ENCODE results near the gene TUBB2A. TPM values are rescaled to one million over a fixed set of nuclear protein-coding genes. Genes with fewer than 3 reads are reported as not detected.
"Not testable (repeated sequence)": the region's sequence is repeated elsewhere in the genome, so short reads cannot be mapped to it uniquely, and the experiment has no call there.

Gene TUBB2A
- total RNA-seq, 1 experiment from 2014 or later = 33.3 TPM

DNA sequence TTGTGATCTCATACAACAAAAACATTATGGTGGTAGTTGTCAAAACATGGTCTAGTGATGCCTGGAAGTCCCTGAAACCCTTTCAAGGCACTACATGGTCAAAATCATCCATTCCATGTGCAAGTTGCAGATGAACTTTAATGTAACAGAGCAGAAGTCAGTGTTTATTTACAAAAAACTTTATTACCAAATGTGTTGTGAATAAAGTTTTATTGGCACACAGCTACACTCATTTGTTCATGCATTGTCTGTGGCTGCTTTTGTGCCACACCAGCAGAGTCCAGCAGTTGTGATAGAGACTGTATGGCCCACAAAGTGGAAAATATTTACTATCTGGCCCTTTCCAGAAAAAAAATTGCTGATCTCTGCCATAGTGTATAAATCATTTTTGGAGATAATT, 43.3 kb upstream of the TUBB2A start:
- intact Hi-C loops (cut with micrococcal nuclease; ENCODE audit: unreplicated experiment) = no loop called here
- no peaks in the 10 kb centered on the region for H3K27me3 ChIP-seq (ENCODE audit: control insufficient read depth, insufficient read depth, low read length)
- ATAC-seq (no peak), DNase-seq (ENCODE audit: low read depth, low spot score) (no peak)
- in situ Hi-C loops (cut with HindIII; ENCODE audit: low pct_unique_long_range_greater_than_20kb, low sequenced_read_pairs) = no loop called here
- H3K4me1 ChIP-seq (ENCODE audit: control insufficient read depth, insufficient read depth, low read length) = no peaks in the 10 kb centered on the region
- H3K27ac ChIP-seq (ENCODE audit: low read length) = no peak overlapping the region
- no peak overlapping the region for H3K4me3 ChIP-seq (ENCODE audit: low read depth in 2 of 2, low read length in 2 of 2)
- H3K36me3 ChIP-seq (ENCODE audit: control insufficient read depth, insufficient read depth, low read length) = no peaks in the 10 kb centered on the region
- ChIA-PET CTCF (interaction anchor here (0.6 kb wide), 1 partner anchor 201 kb away, joined by 9 read pairs; no protein-coding TSS in a partner anchor), POLR2A (no interaction called here)
- no peak for TF ChIP-seq SIN3A (IDR thresholded peaks at IDR 0.05; ENCODE audit: borderline replicate concordance, insufficient read depth, low read depth, low read length)
- TF ChIP-seq, protein P1, sequence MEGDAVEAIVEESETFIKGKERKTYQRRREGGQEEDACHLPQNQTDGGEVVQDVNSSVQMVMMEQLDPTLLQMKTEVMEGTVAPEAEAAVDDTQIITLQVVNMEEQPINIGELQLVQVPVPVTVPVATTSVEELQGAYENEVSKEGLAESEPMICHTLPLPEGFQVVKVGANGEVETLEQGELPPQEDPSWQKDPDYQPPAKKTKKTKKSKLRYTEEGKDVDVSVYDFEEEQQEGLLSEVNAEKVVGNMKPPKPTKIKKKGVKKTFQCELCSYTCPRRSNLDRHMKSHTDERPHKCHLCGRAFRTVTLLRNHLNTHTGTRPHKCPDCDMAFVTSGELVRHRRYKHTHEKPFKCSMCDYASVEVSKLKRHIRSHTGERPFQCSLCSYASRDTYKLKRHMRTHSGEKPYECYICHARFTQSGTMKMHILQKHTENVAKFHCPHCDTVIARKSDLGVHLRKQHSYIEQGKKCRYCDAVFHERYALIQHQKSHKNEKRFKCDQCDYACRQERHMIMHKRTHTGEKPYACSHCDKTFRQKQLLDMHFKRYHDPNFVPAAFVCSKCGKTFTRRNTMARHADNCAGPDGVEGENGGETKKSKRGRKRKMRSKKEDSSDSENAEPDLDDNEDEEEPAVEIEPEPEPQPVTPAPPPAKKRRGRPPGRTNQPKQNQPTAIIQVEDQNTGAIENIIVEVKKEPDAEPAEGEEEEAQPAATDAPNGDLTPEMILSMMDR (IDR thresholded peaks at IDR 0.05) = no peak
- TF ChIP-seq, protein P2, sequence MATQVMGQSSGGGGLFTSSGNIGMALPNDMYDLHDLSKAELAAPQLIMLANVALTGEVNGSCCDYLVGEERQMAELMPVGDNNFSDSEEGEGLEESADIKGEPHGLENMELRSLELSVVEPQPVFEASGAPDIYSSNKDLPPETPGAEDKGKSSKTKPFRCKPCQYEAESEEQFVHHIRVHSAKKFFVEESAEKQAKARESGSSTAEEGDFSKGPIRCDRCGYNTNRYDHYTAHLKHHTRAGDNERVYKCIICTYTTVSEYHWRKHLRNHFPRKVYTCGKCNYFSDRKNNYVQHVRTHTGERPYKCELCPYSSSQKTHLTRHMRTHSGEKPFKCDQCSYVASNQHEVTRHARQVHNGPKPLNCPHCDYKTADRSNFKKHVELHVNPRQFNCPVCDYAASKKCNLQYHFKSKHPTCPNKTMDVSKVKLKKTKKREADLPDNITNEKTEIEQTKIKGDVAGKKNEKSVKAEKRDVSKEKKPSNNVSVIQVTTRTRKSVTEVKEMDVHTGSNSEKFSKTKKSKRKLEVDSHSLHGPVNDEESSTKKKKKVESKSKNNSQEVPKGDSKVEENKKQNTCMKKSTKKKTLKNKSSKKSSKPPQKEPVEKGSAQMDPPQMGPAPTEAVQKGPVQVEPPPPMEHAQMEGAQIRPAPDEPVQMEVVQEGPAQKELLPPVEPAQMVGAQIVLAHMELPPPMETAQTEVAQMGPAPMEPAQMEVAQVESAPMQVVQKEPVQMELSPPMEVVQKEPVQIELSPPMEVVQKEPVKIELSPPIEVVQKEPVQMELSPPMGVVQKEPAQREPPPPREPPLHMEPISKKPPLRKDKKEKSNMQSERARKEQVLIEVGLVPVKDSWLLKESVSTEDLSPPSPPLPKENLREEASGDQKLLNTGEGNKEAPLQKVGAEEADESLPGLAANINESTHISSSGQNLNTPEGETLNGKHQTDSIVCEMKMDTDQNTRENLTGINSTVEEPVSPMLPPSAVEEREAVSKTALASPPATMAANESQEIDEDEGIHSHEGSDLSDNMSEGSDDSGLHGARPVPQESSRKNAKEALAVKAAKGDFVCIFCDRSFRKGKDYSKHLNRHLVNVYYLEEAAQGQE (IDR thresholded peaks at IDR 0.05; ENCODE audit: insufficient read depth in 1 of 2, low read depth in 2 of 2, low read length in 1 of 2) = no peak
- no peak for TF ChIP-seq POLR2AphosphoS5 (IDR thresholded peaks at IDR 0.05; ENCODE audit: low read depth, low read length)
- TF ChIP-seq TCF7L2 (IDR thresholded peaks at IDR 0.05; ENCODE audit: low read depth, low read length) = no peak
- no peaks in the 10 kb centered on the region for H3K9me3 ChIP-seq (ENCODE audit: control insufficient read depth, insufficient read depth, low read depth, low read length)
- BruUV-seq (replicated peaks) = no TSS peak

DNA sequence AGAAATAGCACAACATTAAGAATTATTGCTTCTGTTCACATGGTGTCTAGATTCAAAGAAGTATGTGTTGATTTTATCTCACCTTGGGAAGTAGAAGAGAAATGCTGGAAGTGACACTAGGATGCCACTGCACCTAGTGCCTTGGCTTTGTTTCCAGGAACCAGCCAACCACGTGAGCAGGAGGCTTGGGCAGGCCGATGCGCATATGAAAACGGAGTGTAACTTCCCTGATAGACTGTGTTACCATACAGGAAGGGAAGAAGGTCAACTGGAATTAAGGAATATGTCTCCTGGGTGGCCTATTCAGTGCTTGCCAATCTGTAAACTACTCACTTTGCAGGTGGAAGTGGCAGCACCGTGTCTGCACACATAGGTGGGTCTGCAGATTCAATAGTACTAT, 42.0 kb upstream of the TUBB2A start:
- no peak overlapping the region for H3K27ac ChIP-seq (ENCODE audit: low read length)
- ChIA-PET CTCF (no interaction called here), POLR2A (no interaction called here)
- no peaks in the 10 kb centered on the region for H3K36me3 ChIP-seq (ENCODE audit: control insufficient read depth, insufficient read depth, low read length)
- H3K4me3 ChIP-seq (ENCODE audit: low read depth in 2 of 2, low read length in 2 of 2) = no peak overlapping the region
- no peaks in the 10 kb centered on the region for H3K9me3 ChIP-seq (ENCODE audit: control insufficient read depth, insufficient read depth, low read depth, low read length)
- TF ChIP-seq, protein P2 (IDR thresholded peaks at IDR 0.05; ENCODE audit: insufficient read depth in 1 of 2, low read depth in 2 of 2, low read length in 1 of 2) = no peak
- no peak for TF ChIP-seq POLR2AphosphoS5 (IDR thresholded peaks at IDR 0.05; ENCODE audit: low read depth, low read length)
- TF ChIP-seq SIN3A (IDR thresholded peaks at IDR 0.05; ENCODE audit: borderline replicate concordance, insufficient read depth, low read depth, low read length) = no peak
- no TSS peak for BruUV-seq (replicated peaks)
- H3K4me1 ChIP-seq (ENCODE audit: control insufficient read depth, insufficient read depth, low read length) = no peaks in the 10 kb centered on the region
- no peak for DNase-seq (ENCODE audit: low read depth, low spot score)
- intact Hi-C loops (cut with micrococcal nuclease; ENCODE audit: unreplicated experiment) = no loop called here
- no peaks in the 10 kb centered on the region for H3K27me3 ChIP-seq (ENCODE audit: control insufficient read depth, insufficient read depth, low read length)
- in situ Hi-C loops (cut with HindIII; ENCODE audit: low pct_unique_long_range_greater_than_20kb, low sequenced_read_pairs) = no loop called here
- ATAC-seq = no peak

DNA sequence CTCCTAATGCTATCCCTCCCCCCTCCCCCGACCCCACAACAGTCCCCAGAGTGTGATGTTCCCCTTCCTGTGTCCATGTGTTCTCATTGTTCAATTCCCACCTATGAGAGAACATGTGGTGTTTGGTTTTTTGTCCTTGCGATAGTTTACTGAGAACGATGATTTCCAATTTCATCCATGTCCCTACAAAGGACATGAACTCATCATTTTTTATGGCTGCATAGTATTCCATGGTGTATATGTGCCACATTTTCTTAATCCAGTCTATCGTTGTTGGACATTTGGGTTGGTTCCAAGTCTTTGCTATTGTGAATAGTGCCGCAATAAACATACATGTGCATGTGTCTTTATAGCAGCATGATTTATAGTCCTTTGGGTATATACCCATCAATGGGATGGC, 40.4 kb upstream of the TUBB2A start:
- H3K9me3 ChIP-seq (ENCODE audit: control insufficient read depth, insufficient read depth, low read depth, low read length); H3K36me3 ChIP-seq (ENCODE audit: control insufficient read depth, insufficient read depth, low read length); intact Hi-C loops (cut with micrococcal nuclease; ENCODE audit: unreplicated experiment); BruUV-seq (replicated peaks); H3K27ac ChIP-seq (ENCODE audit: low read length); DNase-seq (ENCODE audit: low read depth, low spot score); H3K4me1 ChIP-seq (ENCODE audit: control insufficient read depth, insufficient read depth, low read length); ATAC-seq; POLR2A ChIA-PET; H3K4me3 ChIP-seq (ENCODE audit: low read depth in 2 of 2, low read length in 2 of 2); in situ Hi-C loops (cut with HindIII; ENCODE audit: low pct_unique_long_range_greater_than_20kb, low sequenced_read_pairs); CTCF ChIA-PET; H3K27me3 ChIP-seq (ENCODE audit: control insufficient read depth, insufficient read depth, low read length): not testable (repeated sequence)

Measured in Panc1 (cell line).